H9 (cell line): ENCODE results near the gene TBC1D22A. TPM values are rescaled to one million over a fixed set of nuclear protein-coding genes. Genes with fewer than 3 reads are reported as not detected.

ENCODE experiments used
- DNase-seq: peaks from one replicate; pipeline ENCODE4 v3.0.0-alpha.2; 2017
- H2AFZ ChIP-seq: one replicate; pipeline ENCODE4 v1.6.1; 2013; ENCODE audit warnings: mild to moderate bottlenecking, low read length, control low read depth, moderate library complexity
- H2AK5ac ChIP-seq: 2 replicates; pipeline ENCODE4 v1.6.1; 2013; ENCODE audit warnings: low read length, control low read depth, mixed read lengths; ENCODE audit not compliant: insufficient read length
- H2BK120ac ChIP-seq: one replicate; pipeline ENCODE4 v1.6.1; 2013; ENCODE audit warnings: low read depth, mild to moderate bottlenecking, low read length, control low read depth, inconsistent platforms; ENCODE audit not compliant: poor library complexity, severe bottlenecking
- H2BK12ac ChIP-seq: 2 replicates; pipeline ENCODE4 v1.6.1; 2013; ENCODE audit warnings: low read length, control low read depth, mixed read lengths, low read depth; ENCODE audit not compliant: insufficient read length
- H2BK15ac ChIP-seq: 2 replicates; pipeline ENCODE4 v1.6.1; 2013; ENCODE audit warnings: low read depth, low read length, control low read depth
- H2BK20ac ChIP-seq: one replicate; pipeline ENCODE4 v1.6.1; 2013; ENCODE audit warnings: low read depth, mild to moderate bottlenecking, low read length, control low read depth, inconsistent platforms; ENCODE audit not compliant: poor library complexity, severe bottlenecking
- H2BK5ac ChIP-seq: 2 replicates; pipeline ENCODE4 v1.6.1; 2013; ENCODE audit warnings: low read length, control low read depth, mixed read lengths; ENCODE audit not compliant: insufficient read length
- H3K14ac ChIP-seq: 2 replicates; pipeline ENCODE4 v1.6.1; 2013; ENCODE audit warnings: low read length, control low read depth; ENCODE audit not compliant: insufficient read depth
- H3K18ac ChIP-seq: 2 replicates; pipeline ENCODE4 v1.6.1; 2013; ENCODE audit warnings: low read depth, mild to moderate bottlenecking, mixed read lengths, low read length, control low read depth; ENCODE audit not compliant: insufficient read length
- H3K23ac ChIP-seq: 2 replicates; pipeline ENCODE4 v1.6.1; 2013; ENCODE audit warnings: low read length, control low read depth, mixed read lengths, low read depth; ENCODE audit not compliant: insufficient read length
- H3K23me2 ChIP-seq: 2 replicates; pipeline ENCODE4 v1.6.1; 2013; ENCODE audit warnings: low read depth, mild to moderate bottlenecking, mixed read lengths, low read length, control low read depth; ENCODE audit not compliant: insufficient read length, poor library complexity, severe bottlenecking
- H3K27ac ChIP-seq: 2 replicates; pipeline ENCODE4 v1.5.1; 2013; ENCODE audit warnings: low read length, control low read depth, mixed read lengths, low read depth; ENCODE audit not compliant: insufficient read length
- H3K27me3 ChIP-seq: 2 replicates; pipeline ENCODE4 v1.6.1; 2013; ENCODE audit warnings: low read length, control low read depth, inconsistent platforms; ENCODE audit not compliant: insufficient read depth
- H3K4ac ChIP-seq: 2 replicates; pipeline ENCODE4 v1.6.1; 2013; ENCODE audit warnings: low read depth, mild to moderate bottlenecking, control low read depth, inconsistent platforms, low read length, moderate library complexity
- H3K4me1 ChIP-seq: 2 replicates; pipeline ENCODE4 v1.6.1; 2013; ENCODE audit warnings: low read length, control low read depth, inconsistent platforms; ENCODE audit not compliant: insufficient read depth
- H3K4me2 ChIP-seq: 2 replicates; pipeline ENCODE4 v1.6.1; 2013; ENCODE audit warnings: low read length, control low read depth, mixed read lengths; ENCODE audit not compliant: insufficient read length, insufficient read depth
- H3K56ac ChIP-seq: 2 replicates; pipeline ENCODE4 v1.6.1; 2013; ENCODE audit warnings: low read depth, mild to moderate bottlenecking, mixed read lengths, low read length, control low read depth; ENCODE audit not compliant: insufficient read length
- H3K79me1 ChIP-seq: 2 replicates; pipeline ENCODE4 v1.6.1; 2013; ENCODE audit warnings: low read depth, mild to moderate bottlenecking, moderate library complexity, low read length, control low read depth, inconsistent platforms; ENCODE audit not compliant: insufficient read depth, poor library complexity, severe bottlenecking
- H3K79me2 ChIP-seq: 2 replicates; pipeline ENCODE4 v1.6.1; 2013; ENCODE audit warnings: low read length, control low read depth, inconsistent platforms; ENCODE audit not compliant: insufficient read depth
- H3K9ac ChIP-seq: 2 replicates; pipeline ENCODE4 v1.6.1; 2013; ENCODE audit warnings: low read length, control low read depth, mixed read lengths; ENCODE audit not compliant: insufficient read length; ENCODE audit errors: extremely low read depth
- H3K9me3 ChIP-seq: one replicate; pipeline ENCODE4 v1.6.1; 2013; ENCODE audit warnings: low read depth, low read length, inconsistent platforms; ENCODE audit not compliant: control insufficient read depth
- H3T11ph ChIP-seq: one replicate; pipeline ENCODE4 v1.6.1; 2013; ENCODE audit warnings: mild to moderate bottlenecking, low read length, control low read depth, inconsistent platforms
- H4K20me1 ChIP-seq: one replicate; pipeline ENCODE4 v1.6.1; 2013; ENCODE audit not compliant: control insufficient read depth, insufficient read length, insufficient read depth
- H4K5ac ChIP-seq: 2 replicates; pipeline ENCODE4 v1.6.1; 2013; ENCODE audit warnings: low read depth, mild to moderate bottlenecking, mixed read lengths, low read length, control low read depth; ENCODE audit not compliant: insufficient read length
- H4K8ac ChIP-seq: replicated peaks from 2 replicates; pipeline ENCODE4 v1.6.1; 2013; ENCODE audit warnings: low read length, control low read depth, mixed read lengths, low read depth; ENCODE audit not compliant: insufficient read length
- H4K91ac ChIP-seq: 2 replicates; pipeline ENCODE4 v1.6.1; 2013; ENCODE audit warnings: low read depth, mild to moderate bottlenecking, moderate library complexity, mixed read lengths, low read length, control low read depth; ENCODE audit not compliant: insufficient read length
- H3K27ac Mint-ChIP-seq, 3 experiments: 2 replicates in 2 of 3; 3 replicates in 1 of 3; pipeline ENCODE4 v1.8.0; 2020 to 2021; ENCODE audit warnings: mixed read lengths in 3 of 3, mild to moderate bottlenecking in 1 of 3, moderate library complexity in 1 of 3
- H3K27me3 Mint-ChIP-seq: 2 replicates; pipeline ENCODE4 v1.8.0; 2021; ENCODE audit warnings: low read depth, mild to moderate bottlenecking, moderate library complexity, mixed read lengths
- H3K36me3 Mint-ChIP-seq, 3 experiments: 2 replicates in 2 of 3; 3 replicates in 1 of 3; pipeline ENCODE4 v1.8.0; 2020 to 2021; ENCODE audit warnings: low read depth in 3 of 3, mixed read lengths in 3 of 3; ENCODE audit not compliant: insufficient read depth in 1 of 3
- H3K4me1 Mint-ChIP-seq, 2 experiments: 2 replicates each; pipeline ENCODE4 v1.8.0; 2020; ENCODE audit warnings: mixed read lengths in 2 of 2
- H3K4me3 Mint-ChIP-seq, 2 experiments: 2 replicates in 1 of 2; 3 replicates in 1 of 2; pipeline ENCODE4 v1.8.0; 2020 to 2021; ENCODE audit warnings: mild to moderate bottlenecking in 2 of 2, mixed read lengths in 2 of 2, moderate library complexity in 1 of 2
- H3K9me3 Mint-ChIP-seq, 2 experiments: 2 replicates in 1 of 2; 3 replicates in 1 of 2; pipeline ENCODE4 v1.8.0; 2020; ENCODE audit warnings: mild to moderate bottlenecking in 2 of 2, mixed read lengths in 2 of 2, moderate library complexity in 1 of 2
- WGBS: extraction: QIAGEN DNeasy Blood & Tissue Kit; methylation state at CpG from one replicate; pipeline ENCODE4 v1.1.7; 2013; ENCODE audit warnings: missing lambda C conversion rate, low lambda C conversion rate, mixed read lengths; ENCODE audit not compliant: insufficient read length; ENCODE audit errors: extremely low coverage; 5-methylcytosine and 5-hydroxymethylcytosine counted together
- total RNA-seq: library from RNA; stranded (reverse); gene quantifications from 2 replicates; pipeline ENCODE4 v1.2.1, GENCODE V29; 2021
- TF ChIP-seq, protein P1 (sequence below): fragments of 200-600 bp; sonication (generic); conservative IDR thresholded peaks from 3 replicates; pipeline ENCODE4 v1.8.0; 2021; ENCODE audit warnings: antibody characterized with exemption, mild to moderate bottlenecking

Gene TBC1D22A
- total RNA-seq, 1 experiment from 2014 or later: 20.8 TPM

- WGBS: no CpG with 5 or more reads among the region's 16 CpGs
- H3K36me3 Mint-ChIP-seq: no peaks in the 10 kb centered on the region
Measured at GRCh38 chr22:47146941-47147340, 384.5 kb downstream of the TBC1D22A start.

More at GRCh38 chr22:47146941-47147340, 384.5 kb downstream of the TBC1D22A start:
- Histone ChIP-seq H3K27ac (no peak overlapping the region), H4K91ac (no peak overlapping the region), H3K9ac (no peak overlapping the region), H3T11ph (no peak overlapping the region), H2BK5ac (no peak overlapping the region), H3K79me1 (no peaks in the 10 kb centered on the region), H3K4me2 (no peak overlapping the region), H4K5ac (no peak overlapping the region), H3K4ac (no peak overlapping the region), H2BK12ac (no peak overlapping the region), H2BK120ac (no peak overlapping the region), H4K20me1 (no peaks in the 10 kb centered on the region), H3K14ac (no peak overlapping the region), H2BK20ac (no peak overlapping the region), H3K23ac (no peak overlapping the region), H3K23me2 (no peaks in the 10 kb centered on the region), H3K27me3 (no peaks in the 10 kb centered on the region), H2AK5ac (no peak overlapping the region), H3K18ac (no peak overlapping the region), H4K8ac (no peak overlapping the region), H3K79me2 (no peaks in the 10 kb centered on the region), H2AFZ (no peak overlapping the region), H3K56ac (no peak overlapping the region), H2BK15ac (no peak overlapping the region), H3K9me3 (no peaks in the 10 kb centered on the region), H3K4me1 (no peaks in the 10 kb centered on the region)
- H3K27me3 Mint-ChIP-seq: no peaks in the 10 kb centered on the region
- H3K27ac Mint-ChIP-seq: peak overlapping the region in 1 of 3 experiments; percentile 76; a peak in 1 of 7 replicates
- TF ChIP-seq, protein P1, sequence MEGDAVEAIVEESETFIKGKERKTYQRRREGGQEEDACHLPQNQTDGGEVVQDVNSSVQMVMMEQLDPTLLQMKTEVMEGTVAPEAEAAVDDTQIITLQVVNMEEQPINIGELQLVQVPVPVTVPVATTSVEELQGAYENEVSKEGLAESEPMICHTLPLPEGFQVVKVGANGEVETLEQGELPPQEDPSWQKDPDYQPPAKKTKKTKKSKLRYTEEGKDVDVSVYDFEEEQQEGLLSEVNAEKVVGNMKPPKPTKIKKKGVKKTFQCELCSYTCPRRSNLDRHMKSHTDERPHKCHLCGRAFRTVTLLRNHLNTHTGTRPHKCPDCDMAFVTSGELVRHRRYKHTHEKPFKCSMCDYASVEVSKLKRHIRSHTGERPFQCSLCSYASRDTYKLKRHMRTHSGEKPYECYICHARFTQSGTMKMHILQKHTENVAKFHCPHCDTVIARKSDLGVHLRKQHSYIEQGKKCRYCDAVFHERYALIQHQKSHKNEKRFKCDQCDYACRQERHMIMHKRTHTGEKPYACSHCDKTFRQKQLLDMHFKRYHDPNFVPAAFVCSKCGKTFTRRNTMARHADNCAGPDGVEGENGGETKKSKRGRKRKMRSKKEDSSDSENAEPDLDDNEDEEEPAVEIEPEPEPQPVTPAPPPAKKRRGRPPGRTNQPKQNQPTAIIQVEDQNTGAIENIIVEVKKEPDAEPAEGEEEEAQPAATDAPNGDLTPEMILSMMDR: no peak
- no peak for DNase-seq
- H3K9me3 Mint-ChIP-seq: no peaks in the 10 kb centered on the region; a peak in 1 of 5 replicates
- H3K4me3 Mint-ChIP-seq: no peak overlapping the region
- peaks cover 0 to 2% of the 10 kb centered on the region in 2 experiments; a peak in 1 of 4 replicates for H3K4me1 Mint-ChIP-seq
